Prostate gland (tissue), 2 donors: Measurements from ENCODE around the gene DMWD.

Experiments
- POLR2A ChIP-seq: fragments of 450-650 bp; IDR thresholded peaks from one replicate; pipeline ENCODE4 v1.6.1; 2016; ENCODE audit warnings: antibody characterized with exemption, mild to moderate bottlenecking
- POLR2AphosphoS5 ChIP-seq: sonication (generic); formaldehyde crosslinking; IDR thresholded peaks from one replicate; pipeline ENCODE4 v1.6.1; 2017; ENCODE audit warnings: antibody characterized with exemption
- TF ChIP-seq, protein P1 (sequence below), 4 experiments: fragments of 200-600 bp in 2 of 4; fragments of 450-650 bp in 2 of 4; sonication (generic) in 2 of 4; IDR thresholded peaks; 1 replicate in 3 of 4; 2 replicates in 1 of 4; pipeline ENCODE4 v1.5.1; 2016 to 2019; ENCODE audit warnings: antibody characterized with exemption in 4 of 4, mild to moderate bottlenecking in 2 of 4, moderate library complexity in 2 of 4

DNA sequence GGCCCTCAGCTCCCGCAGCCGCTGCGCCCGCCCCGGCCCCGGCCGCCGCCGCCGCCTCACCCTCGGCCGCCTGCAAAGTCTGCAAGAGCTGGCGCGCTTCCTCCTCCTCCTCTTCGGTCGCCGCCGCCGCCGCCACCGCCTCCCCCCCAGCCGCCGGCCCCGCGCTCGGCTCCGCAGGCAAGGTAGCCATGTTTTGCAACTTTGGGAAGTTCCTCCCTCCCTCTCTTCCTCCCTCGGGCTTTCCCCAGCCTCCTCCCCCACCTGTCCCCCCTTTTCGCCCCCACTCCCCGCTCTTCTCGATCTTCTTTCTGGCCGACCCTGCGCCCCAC lies 24.0 kb downstream of the DMWD start:
- TF ChIP-seq, protein P1, sequence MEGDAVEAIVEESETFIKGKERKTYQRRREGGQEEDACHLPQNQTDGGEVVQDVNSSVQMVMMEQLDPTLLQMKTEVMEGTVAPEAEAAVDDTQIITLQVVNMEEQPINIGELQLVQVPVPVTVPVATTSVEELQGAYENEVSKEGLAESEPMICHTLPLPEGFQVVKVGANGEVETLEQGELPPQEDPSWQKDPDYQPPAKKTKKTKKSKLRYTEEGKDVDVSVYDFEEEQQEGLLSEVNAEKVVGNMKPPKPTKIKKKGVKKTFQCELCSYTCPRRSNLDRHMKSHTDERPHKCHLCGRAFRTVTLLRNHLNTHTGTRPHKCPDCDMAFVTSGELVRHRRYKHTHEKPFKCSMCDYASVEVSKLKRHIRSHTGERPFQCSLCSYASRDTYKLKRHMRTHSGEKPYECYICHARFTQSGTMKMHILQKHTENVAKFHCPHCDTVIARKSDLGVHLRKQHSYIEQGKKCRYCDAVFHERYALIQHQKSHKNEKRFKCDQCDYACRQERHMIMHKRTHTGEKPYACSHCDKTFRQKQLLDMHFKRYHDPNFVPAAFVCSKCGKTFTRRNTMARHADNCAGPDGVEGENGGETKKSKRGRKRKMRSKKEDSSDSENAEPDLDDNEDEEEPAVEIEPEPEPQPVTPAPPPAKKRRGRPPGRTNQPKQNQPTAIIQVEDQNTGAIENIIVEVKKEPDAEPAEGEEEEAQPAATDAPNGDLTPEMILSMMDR (IDR thresholded peaks at IDR 0.05): no peak
- no peak for TF ChIP-seq POLR2A
- TF ChIP-seq POLR2AphosphoS5: no peak
